Stimulated activated CD8-positive, alpha-beta memory T cell treated with anti-CD3 and anti-CD28 coated beads, Interleukin-12 subunit alpha, Interleukin-12 subunit beta, amount 100 ng/mL, for 1 hour (primary cell): ENCODE measurements around the gene RDH14.

Experiments
- DNase-seq: peaks from one replicate; pipeline ENCODE4 v3.0.0-alpha.2; 2020; ENCODE audit warnings: low read depth

The RDH14 gene

GRCh38 chr2:18566145-18566769 is 5.8 kb upstream of the RDH14 start:
- no peak for DNase-seq

DNA sequence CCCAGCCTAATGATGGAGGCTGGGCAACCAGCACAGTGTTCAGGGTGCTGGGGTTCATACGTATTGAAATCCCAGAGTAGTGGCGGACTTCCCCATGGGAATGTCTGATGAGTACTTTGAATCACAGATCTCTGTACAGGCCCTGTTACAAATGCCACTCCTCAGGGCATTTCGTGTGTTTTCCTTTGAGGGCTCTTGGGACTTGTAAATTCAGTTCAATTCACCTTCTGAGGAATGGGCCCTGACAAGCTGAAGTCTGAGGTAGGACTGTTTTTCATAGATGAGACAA is 288 bp upstream of the RDH14 start:
- no peak for DNase-seq

GRCh38 chr2:18559531-18560030 is 872 bp downstream of the RDH14 start:
- DNase-seq: no peak

- no peak for DNase-seq
Measured at GRCh38 chr2:18558458-18558857, 2.0 kb downstream of the RDH14 start.

- DNase-seq: no peak
Measured at GRCh38 chr2:18557121-18557520, 3.3 kb downstream of the RDH14 start.

- DNase-seq: no peak
Measured at GRCh38 chr2:18552351-18553077, 7.9 kb downstream of the RDH14 start.

DNA sequence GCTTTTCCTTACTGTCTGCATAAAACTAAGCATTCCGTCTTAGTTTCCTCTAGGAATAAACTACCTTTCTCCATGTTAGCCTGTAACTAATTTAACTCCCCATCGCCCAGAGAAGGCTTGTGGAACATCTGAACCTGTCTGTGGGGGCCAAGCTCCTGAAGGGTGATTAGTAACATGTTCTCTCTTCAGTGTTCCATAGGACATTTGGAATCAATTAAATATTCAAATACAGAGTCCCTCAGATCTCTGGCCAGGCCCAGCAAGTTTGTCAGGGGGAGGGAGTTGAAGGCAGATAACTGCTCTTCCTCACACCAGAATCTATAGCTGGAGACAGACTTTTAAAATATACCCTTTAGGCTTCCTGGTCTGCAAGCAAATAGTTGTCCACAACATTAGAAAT is 8.8 kb downstream of the RDH14 start:
- DNase-seq: no peak

DNA sequence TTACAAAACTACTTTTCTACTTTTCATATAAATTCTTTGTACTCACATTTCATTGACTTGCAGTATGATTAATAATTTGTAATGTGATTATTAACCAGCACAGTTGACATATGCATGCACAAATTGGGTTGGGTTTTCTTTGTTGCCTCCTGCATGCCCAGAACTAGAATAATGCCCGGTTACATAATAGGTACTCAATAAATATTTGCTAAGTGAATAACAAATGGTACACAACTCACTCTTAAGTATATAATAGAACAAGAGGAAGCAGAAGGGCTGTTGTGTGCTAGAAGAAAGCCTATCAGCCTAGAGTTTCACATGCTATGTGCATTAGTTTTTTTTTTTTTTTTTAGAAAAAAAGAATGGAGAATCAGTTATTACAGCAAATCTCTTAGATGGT is 9.3 kb downstream of the RDH14 start:
- no peak for DNase-seq

- no peak for DNase-seq
Measured at GRCh38 chr2:18550433-18550832, 10.0 kb downstream of the RDH14 start.

DNA sequence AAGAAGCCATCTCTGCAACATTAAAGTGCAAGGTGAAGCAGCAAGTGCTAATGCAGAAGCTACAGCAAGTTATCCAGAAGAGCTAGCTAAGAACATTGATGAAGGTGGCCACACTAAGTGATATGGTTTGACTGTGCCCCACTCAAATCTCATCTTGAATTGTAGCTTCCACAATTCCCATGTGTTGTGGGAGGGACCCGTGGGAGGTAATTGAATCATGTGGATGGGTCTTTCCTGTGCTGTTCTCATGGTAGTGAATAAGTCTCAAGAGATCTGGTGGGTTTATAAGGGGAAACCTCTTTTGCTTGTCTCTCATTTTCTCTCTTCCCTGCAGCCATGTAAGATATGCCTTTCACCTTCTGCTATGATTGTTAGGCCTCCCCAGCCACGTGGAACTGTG is 11.4 kb downstream of the RDH14 start:
- no peak for DNase-seq

DNA sequence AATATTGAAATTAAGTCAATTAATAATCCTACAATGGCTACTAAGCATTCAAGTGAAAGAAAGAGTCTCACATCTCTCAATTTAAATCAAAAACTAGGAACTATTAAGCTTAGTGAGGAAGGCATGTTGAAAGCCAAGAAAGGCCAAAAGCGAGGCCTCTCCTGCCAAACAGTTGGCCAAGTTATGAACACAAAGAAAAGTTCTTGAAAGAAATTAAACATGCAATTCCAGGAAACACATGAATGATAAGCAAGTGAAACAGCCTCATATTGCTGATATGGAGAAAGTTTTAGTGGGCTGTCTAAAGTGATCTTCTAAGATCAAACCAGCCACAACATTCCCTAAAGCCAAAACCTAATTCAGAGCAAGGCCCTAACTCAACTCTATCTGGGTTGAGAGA is 11.8 kb downstream of the RDH14 start:
- no peak for DNase-seq

- no peak for DNase-seq
Measured at GRCh38 chr2:18546567-18546966, 13.9 kb downstream of the RDH14 start.

DNA sequence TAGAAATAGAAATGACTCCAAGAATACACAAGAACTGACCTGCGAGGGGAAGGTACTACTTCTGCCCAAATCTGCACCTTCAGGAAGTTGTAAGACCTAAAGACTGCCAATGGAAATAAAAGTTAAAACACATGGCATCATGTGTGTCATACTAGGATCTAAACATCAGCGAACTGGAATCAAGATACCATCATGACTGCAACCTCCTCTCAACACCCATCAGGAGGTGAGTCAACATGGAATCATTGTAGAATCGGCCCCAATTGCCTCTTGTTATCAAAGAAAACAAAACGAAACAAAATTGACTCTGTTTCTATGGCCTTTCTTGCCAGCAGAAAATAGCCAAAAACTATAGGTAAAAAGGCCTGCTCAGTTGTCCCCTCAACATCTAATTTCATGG is 15.1 kb downstream of the RDH14 start:
- no peak for DNase-seq

- DNase-seq: no peak
Measured at GRCh38 chr2:18544171-18544570, 16.3 kb downstream of the RDH14 start.

DNA sequence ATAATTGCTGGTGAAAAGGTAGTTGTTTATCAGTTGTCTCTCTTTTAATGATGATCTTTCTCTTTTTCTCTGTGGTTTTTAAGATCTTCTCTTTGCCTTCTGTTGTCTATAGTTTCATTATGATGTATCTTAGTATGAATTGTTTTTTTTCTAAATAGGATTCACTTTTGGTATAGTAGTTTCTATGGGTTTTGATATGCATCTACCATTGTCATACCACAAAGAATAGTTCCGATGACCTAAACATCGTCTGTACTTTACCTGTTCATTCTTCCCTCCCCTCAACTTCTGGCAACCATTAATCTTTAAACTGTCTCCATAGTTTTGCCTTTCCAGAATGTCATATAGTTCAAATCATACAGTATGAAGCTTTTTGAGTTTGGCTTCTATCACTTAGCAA is 19.6 kb downstream of the RDH14 start:
- DNase-seq: no peak

- no peak for DNase-seq
Measured at GRCh38 chr2:18536697-18537096, 23.8 kb downstream of the RDH14 start.

GRCh38 chr2:18536100-18536499 is 24.4 kb downstream of the RDH14 start:
- DNase-seq: no peak

GRCh38 chr2:18531194-18531593 is 29.3 kb downstream of the RDH14 start:
- DNase-seq: no peak

DNA sequence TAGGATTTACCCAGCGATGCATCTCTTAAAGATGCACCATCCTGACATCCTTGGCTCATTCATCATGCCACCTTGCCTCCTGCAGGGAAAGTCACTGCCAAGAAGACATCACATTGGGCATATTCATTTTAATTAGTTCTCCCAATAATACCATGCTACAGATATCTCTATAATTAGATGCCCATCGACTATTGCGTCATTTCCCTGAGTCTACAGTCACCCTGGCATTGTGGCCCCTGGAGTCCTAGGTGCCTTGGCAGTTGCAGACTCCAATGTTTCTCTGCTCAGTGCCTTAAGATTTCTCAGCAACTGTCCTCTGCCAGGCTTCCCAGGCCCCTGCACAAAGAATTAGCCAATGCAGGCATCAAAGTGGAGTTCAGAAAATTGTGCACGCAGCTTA is 32.6 kb downstream of the RDH14 start:
- DNase-seq: no peak

DNA sequence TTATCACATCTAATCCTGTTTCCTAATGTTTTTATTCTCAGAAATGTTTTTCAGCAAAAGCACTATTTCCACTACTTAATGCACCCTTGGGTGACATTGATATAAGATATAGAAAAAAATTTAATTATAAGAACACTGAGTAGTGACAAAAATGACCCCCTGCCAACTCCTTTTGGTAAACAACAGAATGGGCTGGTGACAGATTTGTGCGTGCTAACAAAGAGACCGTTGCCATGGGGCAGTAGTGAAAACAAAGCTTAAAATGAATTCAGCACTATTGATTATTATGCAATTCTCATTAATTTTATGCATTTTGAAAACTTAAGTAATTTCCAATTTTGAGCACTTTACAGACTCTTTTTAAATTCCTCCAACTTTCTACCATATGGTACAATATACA is 33.1 kb downstream of the RDH14 start:
- DNase-seq: no peak

- DNase-seq: no peak
Measured at GRCh38 chr2:18526429-18526828, 34.0 kb downstream of the RDH14 start.

GRCh38 chr2:18525852-18526251 is 34.6 kb downstream of the RDH14 start:
- DNase-seq: no peak

- DNase-seq: no peak
Measured at GRCh38 chr2:18525236-18525635, 35.2 kb downstream of the RDH14 start.

DNA sequence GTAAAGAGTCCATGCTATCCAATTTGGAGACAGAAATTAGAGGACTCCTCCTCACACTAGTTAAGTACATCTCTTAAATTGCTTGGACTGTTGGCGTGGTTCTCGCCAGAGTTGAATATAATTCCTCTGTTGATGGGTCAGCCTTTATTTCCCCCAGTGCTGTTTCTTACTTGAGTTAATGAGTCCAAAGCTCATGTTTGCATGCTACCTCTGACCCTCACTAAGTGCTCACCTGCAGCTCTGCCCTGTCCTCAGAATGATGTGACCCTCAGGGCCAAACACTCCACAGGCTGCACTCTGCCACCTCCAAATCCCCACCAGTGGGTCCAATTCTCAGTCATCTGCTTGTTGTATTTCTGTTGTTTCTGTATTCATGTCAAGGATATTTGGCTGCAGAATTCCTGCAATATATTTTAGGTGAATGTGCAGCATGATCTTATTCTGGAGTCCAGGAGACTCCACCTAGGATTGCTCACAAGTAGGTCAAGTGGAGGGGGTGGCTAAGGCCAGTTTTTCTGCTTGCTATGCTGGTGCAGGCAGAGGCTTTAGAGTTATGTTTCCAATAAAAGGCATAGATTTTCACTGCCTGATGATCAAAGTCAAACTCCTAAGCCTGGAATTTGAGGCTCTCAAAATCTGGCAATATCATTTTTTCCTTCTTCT is 37.8 kb downstream of the RDH14 start:
- no peak for DNase-seq
